Heart left ventricle (tissue), 13 donors: Measurements from ENCODE around the gene KCNJ6.
"Not testable (repeated sequence)": the region's sequence is repeated elsewhere in the genome, so short reads cannot be mapped to it uniquely, and the experiment has no call there.

Experiments used
- CTCF ChIP-seq, 12 donors: fragments of 200-600 bp; sonication (generic) in 4 of 12; IDR thresholded peaks; one replicate each; pipeline versions ENCODE4 v1.5.0 to v1.8.0; 2018 to 2022; ENCODE audit warnings: antibody characterized with exemption in 12 of 12, mild to moderate bottlenecking in 5 of 12
- POLR2A ChIP-seq, 2 donors: fragments of 450-650 bp; IDR thresholded peaks; one replicate each; pipeline ENCODE4 v1.6.1; 2017; ENCODE audit warnings: antibody characterized with exemption in 2 of 2, mild to moderate bottlenecking in 2 of 2, moderate library complexity in 2 of 2
- donor health status: ischemic (EF 13 %, LVEDD 7.1; RV severe dilation, severe dysfunction).
- donor health status: DM: no; HTN: yes; CAD: no.
- donor health status: DM: no; HTN: no; CAD: no.
- donor health status: ischemic (EF 25% LVEDD 6.9; RV normal size, moderate dysfunction).
- donor health status: ischemic (EF 25% LVEDD 5.7; RV mildly dilated, moderate dysfunction).
- donor health status: ischemic (EF 35%, LVEDD 5.7; RV mildly dilated, moderate dysfunction).
- donor health status: nonischemic (EF 11% LVEDD 7.7; RV severe dilation, severe dysfunction).
- donor health status: DM: yes; HTN: yes; CAD: no.
- donor health status: PGD.
- donor health status: ischemic (EF 29% LVEDD 5.4; RV normal size, mild dysfunction).
- donor health status: nonischemic (EF 23%, LVEDD 6.1; RV moderate dilation, normal function).

- not testable (repeated sequence) for TF ChIP-seq CTCF, POLR2A (IDR thresholded peaks at IDR 0.05)
Observed at GRCh38 chr21:37576929-37577328, 339.3 kb downstream of the KCNJ6 start.
